ENCODE data around the gene WIF1. TPM values are rescaled to one million over a fixed set of nuclear protein-coding genes. Genes with fewer than 3 reads are reported as not detected.

Gene WIF1
- total RNA-seq, 1 experiment from 2014 or later: 1.8 TPM

GRCh38 chr12:65140738-65141137 is 19.6 kb upstream of the WIF1 start:
- H3K27me3 Mint-ChIP-seq (ENCODE audit: low read depth): no peaks in the 10 kb centered on the region
- peaks cover 10% of the 10 kb centered on the region for H3K4me1 Mint-ChIP-seq
- H3K9me3 Mint-ChIP-seq: peaks cover 6% of the 10 kb centered on the region
- ChIA-PET POLR2A (no interaction called here), CTCF (interaction anchor here (1.4 kb wide), 1 partner anchor 92 kb away, joined by 4 read pairs; no protein-coding TSS in a partner anchor)
- DNase-seq (ENCODE audit: low spot score) (no peak), ATAC-seq (no peak)
- TF ChIP-seq, protein P1, sequence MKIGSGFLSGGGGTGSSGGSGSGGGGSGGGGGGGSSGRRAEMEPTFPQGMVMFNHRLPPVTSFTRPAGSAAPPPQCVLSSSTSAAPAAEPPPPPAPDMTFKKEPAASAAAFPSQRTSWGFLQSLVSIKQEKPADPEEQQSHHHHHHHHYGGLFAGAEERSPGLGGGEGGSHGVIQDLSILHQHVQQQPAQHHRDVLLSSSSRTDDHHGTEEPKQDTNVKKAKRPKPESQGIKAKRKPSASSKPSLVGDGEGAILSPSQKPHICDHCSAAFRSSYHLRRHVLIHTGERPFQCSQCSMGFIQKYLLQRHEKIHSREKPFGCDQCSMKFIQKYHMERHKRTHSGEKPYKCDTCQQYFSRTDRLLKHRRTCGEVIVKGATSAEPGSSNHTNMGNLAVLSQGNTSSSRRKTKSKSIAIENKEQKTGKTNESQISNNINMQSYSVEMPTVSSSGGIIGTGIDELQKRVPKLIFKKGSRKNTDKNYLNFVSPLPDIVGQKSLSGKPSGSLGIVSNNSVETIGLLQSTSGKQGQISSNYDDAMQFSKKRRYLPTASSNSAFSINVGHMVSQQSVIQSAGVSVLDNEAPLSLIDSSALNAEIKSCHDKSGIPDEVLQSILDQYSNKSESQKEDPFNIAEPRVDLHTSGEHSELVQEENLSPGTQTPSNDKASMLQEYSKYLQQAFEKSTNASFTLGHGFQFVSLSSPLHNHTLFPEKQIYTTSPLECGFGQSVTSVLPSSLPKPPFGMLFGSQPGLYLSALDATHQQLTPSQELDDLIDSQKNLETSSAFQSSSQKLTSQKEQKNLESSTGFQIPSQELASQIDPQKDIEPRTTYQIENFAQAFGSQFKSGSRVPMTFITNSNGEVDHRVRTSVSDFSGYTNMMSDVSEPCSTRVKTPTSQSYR (CRISPR knock-in tag; IDR thresholded peaks at IDR 0.05): no peak
- no peak for TF ChIP-seq ZNF423 (CRISPR knock-in tag; IDR thresholded peaks at IDR 0.05)
- TF ChIP-seq, protein P2, sequence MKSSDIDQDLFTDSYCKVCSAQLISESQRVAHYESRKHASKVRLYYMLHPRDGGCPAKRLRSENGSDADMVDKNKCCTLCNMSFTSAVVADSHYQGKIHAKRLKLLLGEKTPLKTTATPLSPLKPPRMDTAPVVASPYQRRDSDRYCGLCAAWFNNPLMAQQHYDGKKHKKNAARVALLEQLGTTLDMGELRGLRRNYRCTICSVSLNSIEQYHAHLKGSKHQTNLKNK (CRISPR knock-in tag; IDR thresholded peaks at IDR 0.05): no peak
- H3K27ac Mint-ChIP-seq: no peak overlapping the region
- no peaks in the 10 kb centered on the region for H3K36me3 Mint-ChIP-seq
- H3K4me3 Mint-ChIP-seq: no peak overlapping the region

DNA sequence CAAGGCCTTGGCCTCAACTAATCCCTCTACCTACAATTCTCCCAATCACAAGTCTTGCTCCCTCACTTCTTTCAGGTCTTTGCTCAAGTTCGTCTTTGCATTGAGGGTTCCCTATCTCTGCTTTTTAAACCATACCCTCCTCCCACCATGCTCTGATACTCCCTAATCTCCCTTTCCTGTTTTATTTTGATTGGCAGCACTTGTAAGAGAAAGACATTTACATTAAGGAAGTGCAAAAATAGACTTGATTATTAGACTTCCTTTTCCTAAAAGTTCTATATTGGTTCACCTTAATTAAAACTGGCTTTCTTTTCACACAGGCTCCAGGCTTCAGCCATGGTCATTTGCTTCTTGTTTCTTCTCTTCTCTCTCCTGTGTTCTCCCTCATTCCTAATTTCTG is 18.3 kb upstream of the WIF1 start:
- TF ChIP-seq, protein P2 (CRISPR knock-in tag; IDR thresholded peaks at IDR 0.05): no peak
- TF ChIP-seq, protein P3, sequence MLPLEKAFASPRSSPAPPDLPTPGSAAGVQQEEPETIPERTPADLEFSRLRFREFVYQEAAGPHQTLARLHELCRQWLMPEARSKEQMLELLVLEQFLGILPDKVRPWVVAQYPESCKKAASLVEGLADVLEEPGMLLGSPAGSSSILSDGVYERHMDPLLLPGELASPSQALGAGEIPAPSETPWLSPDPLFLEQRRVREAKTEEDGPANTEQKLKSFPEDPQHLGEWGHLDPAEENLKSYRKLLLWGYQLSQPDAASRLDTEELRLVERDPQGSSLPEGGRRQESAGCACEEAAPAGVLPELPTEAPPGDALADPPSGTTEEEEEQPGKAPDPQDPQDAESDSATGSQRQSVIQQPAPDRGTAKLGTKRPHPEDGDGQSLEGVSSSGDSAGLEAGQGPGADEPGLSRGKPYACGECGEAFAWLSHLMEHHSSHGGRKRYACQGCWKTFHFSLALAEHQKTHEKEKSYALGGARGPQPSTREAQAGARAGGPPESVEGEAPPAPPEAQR (CRISPR knock-in tag; IDR thresholded peaks at IDR 0.05): no peak
- TF ChIP-seq, protein P4, sequence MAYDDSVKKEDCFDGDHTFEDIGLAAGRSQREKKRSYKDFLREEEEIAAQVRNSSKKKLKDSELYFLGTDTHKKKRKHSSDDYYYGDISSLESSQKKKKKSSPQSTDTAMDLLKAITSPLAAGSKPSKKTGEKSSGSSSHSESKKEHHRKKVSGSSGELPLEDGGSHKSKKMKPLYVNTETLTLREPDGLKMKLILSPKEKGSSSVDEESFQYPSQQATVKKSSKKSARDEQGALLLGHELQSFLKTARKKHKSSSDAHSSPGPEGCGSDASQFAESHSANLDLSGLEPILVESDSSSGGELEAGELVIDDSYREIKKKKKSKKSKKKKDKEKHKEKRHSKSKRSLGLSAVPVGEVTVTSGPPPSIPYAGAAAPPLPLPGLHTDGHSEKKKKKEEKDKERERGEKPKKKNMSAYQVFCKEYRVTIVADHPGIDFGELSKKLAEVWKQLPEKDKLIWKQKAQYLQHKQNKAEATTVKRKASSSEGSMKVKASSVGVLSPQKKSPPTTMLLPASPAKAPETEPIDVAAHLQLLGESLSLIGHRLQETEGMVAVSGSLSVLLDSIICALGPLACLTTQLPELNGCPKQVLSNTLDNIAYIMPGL (CRISPR knock-in tag; IDR thresholded peaks at IDR 0.05): no peak
- TF ChIP-seq, protein P1 (CRISPR knock-in tag; IDR thresholded peaks at IDR 0.05): no peak
- TF ChIP-seq JAZF1 (CRISPR knock-in tag; IDR thresholded peaks at IDR 0.05) (no peak), FOXK1 (CRISPR knock-in tag; IDR thresholded peaks at IDR 0.05) (no peak), ETV6 (CRISPR knock-in tag; IDR thresholded peaks at IDR 0.05) (no peak), SMAD3 (CRISPR knock-in tag; IDR thresholded peaks at IDR 0.05; ENCODE audit: borderline replicate concordance) (no peak), NFATC4 (CRISPR knock-in tag; IDR thresholded peaks at IDR 0.05) (no peak), ZNF232 (CRISPR knock-in tag; IDR thresholded peaks at IDR 0.05) (no peak), HMGA2 (CRISPR knock-in tag; IDR thresholded peaks at IDR 0.05) (no peak), OVOL2 (CRISPR knock-in tag; IDR thresholded peaks at IDR 0.05; ENCODE audit: borderline replicate concordance) (no peak)
- TF ChIP-seq, protein P5, sequence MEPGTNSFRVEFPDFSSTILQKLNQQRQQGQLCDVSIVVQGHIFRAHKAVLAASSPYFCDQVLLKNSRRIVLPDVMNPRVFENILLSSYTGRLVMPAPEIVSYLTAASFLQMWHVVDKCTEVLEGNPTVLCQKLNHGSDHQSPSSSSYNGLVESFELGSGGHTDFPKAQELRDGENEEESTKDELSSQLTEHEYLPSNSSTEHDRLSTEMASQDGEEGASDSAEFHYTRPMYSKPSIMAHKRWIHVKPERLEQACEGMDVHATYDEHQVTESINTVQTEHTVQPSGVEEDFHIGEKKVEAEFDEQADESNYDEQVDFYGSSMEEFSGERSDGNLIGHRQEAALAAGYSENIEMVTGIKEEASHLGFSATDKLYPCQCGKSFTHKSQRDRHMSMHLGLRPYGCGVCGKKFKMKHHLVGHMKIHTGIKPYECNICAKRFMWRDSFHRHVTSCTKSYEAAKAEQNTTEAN (CRISPR knock-in tag; IDR thresholded peaks at IDR 0.05): no peak
- TF ChIP-seq, protein P6, sequence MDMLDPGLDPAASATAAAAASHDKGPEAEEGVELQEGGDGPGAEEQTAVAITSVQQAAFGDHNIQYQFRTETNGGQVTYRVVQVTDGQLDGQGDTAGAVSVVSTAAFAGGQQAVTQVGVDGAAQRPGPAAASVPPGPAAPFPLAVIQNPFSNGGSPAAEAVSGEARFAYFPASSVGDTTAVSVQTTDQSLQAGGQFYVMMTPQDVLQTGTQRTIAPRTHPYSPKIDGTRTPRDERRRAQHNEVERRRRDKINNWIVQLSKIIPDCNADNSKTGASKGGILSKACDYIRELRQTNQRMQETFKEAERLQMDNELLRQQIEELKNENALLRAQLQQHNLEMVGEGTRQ (CRISPR knock-in tag; IDR thresholded peaks at IDR 0.05): no peak
- Mint-ChIP-seq H3K4me3 (no peak overlapping the region), H3K27ac (no peak overlapping the region), H3K27me3 (ENCODE audit: low read depth) (no peaks in the 10 kb centered on the region), H3K4me1 (peaks cover 10% of the 10 kb centered on the region), H3K9me3 (peaks cover 6% of the 10 kb centered on the region), H3K36me3 (no peaks in the 10 kb centered on the region)
- DNase-seq (ENCODE audit: low spot score): no peak
- ATAC-seq: no peak
- CTCF ChIA-PET: no interaction called here
- POLR2A ChIA-PET: no interaction called here

Measured in WTC11 (cell line).